HG02970 (cell line): Measurements from ENCODE around the gene MRPL14.
"Not testable (repeated sequence)": the region's sequence is repeated elsewhere in the genome, so short reads cannot be mapped to it uniquely, and the experiment has no call there.

Experiments used
- ATAC-seq: cut with Tn5 transposase; IDR thresholded peaks from one replicate; pipeline ENCODE4 v1.9.1; 2021; ENCODE audit warnings: mild to moderate bottlenecking, moderate library complexity, moderate number of reproducible peaks; ENCODE audit not compliant: unreplicated experiment, low FRiP score

MRPL14 gene

DNA sequence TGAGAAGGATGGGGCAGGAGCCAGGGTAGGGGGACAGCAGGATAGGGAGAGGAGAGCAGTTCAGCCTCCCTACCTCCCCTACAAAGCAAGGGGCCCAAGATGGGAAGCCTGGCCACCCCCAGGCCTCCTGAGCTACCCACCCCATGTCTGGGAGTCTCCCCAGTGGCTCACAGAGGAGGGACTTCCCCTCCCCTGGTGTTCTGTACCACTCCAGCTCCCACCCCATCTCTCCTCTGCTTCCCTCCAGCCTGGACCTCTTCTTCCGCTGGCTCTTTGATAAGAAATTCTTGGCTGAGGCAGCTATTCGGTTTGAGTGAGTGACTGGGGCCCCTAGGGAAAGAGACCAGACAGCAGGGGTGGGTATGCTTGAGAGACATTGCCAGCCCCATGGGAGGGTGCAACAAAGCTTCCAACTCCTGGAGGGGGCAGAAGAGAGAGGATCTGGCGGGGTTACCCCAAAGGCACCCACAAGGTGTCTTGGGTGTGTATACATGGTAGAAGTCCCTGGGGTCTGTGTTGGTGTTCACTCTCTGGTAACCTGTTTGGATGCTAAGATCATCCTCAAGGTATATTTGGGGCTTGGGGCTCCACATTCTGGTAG, 23.2 kb upstream of the MRPL14 start:
- no peak for ATAC-seq

DNA sequence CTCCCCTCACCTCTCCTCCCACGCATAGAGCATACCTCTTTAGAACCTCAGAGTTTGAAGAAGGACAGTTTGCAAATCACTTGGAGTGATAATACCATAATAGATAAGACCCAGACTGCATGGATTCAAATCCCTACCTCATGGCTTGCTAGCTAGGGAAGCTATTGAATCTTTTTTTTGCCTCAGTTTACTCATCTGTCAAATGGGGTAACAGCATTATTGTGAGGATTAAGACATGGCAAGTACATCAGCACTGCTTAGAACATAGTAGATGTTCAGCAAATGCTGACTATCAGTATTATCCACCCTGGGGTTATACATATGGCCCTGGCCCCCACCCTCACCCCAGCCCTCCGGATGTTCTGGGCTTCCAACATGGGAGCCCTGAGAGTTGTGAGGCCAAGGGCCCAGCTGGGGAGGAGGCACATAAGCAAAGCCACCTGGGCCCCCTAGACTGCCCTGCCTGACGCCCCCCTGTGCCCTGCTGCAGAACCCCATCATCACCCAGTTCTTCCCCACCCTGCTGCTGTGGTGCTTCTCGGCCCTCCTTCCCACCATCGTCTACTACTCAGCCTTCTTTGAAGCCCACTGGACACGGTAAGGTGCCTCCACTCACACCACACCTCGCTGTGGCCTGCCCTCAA, 22.2 kb upstream of the MRPL14 start:
- ATAC-seq: no peak

DNA sequence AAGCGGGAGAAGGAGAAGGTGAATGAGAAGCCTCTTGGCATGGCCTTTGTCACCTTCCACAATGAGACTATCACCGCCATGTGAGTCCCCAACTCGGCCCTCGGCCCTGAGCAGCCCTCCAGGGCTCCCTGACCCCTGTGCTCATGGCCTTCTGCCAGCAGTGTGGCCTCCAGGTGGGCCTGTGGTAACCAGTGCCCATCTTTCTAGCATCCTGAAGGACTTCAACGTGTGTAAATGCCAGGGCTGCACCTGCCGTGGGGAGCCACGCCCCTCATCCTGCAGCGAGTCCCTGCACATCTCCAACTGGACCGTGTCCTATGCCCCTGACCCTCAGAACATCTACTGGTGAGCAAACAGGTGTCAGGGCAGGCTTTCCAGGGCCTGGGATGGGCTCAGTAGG, 21.1 kb upstream of the MRPL14 start:
- no peak for ATAC-seq

DNA sequence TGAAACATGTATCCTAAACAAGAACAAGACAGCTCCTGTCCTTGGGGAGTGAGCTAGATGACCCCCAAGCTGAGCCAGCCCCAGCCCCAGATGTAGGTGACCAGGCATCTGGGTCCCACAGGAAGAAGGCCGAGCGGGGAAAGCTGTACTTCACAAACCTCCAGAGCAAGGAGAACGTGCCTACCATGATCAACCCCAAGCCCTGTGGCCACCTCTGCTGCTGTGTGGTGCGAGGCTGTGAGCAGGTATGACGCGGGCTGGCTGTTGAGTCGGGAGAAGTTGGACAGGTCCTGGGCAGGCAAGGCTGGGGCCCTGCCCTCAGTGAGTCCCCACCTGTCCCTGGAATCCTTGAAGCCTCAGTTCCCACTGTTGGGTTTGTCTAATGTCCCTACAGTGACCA, 20.0 kb upstream of the MRPL14 start:
- ATAC-seq: no peak

DNA sequence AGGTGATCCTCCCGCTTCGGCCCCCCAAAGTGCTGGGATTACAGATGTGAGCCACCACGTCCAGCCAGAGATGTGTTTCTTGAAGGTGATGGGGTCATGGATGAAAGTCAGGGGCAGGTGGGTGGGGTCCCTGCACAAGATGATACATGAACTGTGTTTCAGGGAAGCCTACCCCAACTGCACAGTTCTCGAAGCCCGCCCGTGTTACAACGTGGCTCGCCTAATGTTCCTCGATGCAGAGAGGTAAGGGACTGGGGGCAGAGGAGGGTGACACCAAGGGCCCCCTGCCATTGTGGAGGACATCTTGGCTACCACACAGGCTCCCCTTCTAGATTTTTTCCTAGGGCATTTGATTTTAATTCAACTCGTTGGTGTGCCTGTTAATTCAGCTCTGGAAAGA, 19.4 kb upstream of the MRPL14 start:
- ATAC-seq: no peak

DNA sequence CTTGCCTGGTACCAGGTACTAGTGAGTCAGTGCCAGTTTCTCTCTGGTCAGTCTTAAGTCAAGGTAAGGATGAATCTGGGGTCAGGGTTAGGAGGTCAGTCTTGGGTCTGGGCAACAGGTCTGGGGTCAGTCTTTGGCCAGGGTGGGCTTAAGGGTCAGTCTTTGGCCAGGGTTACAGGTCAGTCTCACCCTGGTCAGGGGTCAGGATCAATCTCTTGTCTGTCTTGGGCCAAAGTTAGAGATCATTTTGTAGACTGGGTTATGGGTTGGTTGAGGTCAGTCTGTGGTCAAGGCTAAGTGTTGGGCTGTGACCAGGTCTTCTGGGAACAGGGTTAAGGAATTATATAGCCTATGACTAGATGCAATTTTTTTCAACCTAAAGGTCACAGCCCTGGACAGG, 18.6 kb upstream of the MRPL14 start:
- ATAC-seq: no peak

DNA sequence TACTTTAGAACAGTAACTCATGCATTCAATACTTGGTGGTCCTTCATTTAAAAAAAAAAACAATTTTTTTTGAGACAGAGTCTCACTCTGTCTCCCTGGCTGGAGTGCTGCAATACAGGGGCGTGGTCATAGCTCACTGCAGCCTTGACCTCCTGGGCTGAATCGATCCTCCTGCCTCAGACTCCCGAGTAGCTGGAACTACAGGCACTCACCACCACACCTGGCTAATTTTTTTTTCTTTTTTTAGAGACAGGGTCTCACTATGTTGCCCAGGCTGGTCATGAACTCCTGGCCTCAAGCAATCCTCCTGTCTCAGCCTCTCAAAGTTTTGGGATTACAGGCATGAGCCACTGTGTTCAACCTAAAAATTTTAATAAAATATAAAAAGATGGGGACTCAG, 17.3 kb upstream of the MRPL14 start:
- not testable (repeated sequence) for ATAC-seq

DNA sequence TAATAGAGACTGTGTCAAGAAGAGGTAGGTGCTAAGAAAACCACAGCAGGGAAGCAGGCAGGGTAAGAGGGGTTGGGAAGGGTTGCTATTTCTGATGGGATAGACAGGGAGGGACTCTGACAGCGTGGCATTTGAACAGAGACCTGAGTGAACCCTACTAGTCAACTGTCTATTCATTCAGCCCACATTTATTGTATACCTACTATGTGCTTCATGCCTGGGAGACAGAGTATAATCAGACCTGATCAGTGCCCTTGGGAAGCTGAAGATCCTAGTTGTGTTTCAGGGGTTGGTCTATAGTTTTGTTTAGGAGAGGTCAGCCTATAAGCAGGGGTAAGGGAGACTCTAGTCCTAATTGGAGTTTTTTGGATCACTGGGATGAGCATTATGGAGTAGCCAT, 16.5 kb upstream of the MRPL14 start:
- ATAC-seq: no peak

DNA sequence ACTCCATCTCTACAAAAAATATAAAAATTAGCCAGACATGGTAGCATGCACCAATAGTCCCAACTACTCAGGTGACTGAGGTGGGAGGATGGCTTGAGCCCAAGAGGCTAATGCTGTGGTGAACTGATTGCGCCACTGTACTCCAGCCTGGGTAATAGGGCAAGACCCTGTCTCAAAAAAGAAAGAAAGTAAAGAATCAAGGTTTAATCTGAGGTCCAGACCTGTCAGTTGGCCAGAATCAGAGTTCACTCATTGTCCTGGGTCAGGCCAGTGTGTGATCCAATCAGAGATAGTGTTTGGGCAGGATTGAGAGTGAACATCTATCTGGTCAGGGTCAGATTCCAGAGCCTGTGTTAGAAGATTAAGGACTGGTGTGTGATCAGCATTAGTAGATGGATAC, 15.6 kb upstream of the MRPL14 start:
- ATAC-seq: no peak

DNA sequence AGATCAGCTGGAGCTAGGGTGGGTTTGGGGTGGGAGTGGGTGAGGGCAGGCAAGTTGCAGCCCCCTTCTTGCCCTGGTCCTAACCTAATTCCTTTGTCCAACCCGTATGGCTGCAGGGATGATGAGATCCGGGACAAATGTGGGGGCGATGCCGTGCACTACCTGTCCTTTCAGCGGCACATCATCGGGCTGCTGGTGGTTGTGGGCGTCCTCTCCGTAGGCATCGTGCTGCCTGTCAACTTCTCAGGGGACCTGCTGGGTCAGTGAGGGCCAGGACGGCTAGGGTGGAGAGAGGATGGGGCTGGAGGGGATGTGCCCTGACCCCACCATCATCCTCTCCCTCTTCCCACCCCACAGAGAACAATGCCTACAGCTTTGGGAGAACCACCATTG, 12.1 kb upstream of the MRPL14 start:
- no peak for ATAC-seq

DNA sequence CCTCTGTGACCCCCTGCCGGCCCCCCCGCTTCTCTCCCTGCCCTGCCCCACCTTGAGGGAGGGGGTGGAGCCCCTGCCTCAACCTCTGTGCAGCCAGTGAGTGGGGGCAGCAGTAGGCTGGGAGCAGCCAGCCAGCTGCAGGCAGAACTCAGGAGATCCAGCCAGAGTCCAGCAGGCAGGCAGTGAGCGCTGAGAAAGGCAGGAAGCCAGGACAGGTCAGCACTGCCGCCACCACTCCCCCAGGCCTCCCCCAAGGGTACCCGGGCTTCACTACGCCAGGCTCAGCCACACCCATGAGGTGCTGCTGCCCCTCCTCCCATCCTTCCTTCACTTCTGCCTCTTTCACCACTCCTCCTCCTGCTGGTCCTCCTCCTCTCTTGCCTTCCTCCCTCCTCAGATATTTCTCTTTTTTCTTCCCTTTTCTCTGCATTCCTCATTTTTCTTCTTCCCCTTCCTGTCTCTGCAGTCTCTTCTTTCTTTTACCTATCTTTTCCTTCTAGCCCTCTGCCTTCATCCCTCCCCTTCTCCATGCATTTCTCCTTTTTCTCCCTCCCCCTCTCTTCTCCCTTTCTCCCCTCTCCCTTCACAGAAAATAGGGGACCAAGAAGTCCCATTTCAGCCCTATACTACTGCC, 11.6 kb upstream of the MRPL14 start:
- no peak for ATAC-seq

DNA sequence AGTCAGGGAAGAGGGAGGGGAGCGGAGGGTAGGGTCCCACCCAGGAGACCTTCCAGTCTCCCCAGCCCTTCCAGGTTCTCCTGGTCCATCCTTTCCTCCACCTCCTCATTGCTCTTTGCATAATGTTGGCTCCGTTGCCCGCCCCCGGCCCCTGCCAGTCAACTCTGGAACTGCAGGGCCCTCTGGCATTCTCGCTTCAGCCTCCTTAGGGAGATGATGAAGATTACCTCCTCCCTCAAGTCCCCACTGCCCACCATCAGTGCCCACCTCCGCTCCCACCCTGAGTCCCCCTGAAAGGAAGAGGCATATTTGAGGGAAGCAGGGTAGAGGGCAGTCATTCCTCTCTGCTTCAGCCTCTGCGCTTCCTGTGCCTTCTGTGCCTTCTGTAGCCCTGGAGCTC, 8.6 kb upstream of the MRPL14 start:
- ATAC-seq: no peak

DNA sequence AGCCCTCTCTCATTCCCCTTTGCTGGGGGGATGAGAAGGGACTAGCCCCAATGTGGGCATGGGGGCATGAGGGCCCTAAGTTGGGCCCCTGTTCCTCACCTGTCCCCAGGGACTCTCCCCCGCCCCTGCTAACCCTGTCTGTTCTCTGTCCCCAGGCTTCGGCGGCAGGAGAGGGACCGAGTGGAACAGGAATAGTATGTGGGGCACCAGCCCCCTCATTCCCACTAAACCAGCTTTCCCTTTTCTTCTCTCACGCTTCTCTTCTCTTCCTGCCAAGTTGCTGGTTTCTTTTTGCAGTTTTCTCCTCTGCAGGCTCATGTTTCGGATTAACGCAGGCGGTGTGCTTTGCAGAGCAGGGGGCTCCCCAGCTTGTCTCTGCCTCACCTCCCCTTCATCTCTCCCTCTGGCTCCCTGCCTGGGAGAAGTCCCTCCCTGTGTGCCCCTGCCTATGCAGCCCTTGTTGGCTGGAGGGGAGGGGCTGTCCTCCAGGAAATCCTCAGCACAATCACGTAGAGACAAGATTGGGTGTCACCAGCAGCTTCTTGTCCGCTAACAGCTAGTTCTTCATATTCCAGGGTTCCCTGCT, 8.0 kb upstream of the MRPL14 start:
- no peak for ATAC-seq

DNA sequence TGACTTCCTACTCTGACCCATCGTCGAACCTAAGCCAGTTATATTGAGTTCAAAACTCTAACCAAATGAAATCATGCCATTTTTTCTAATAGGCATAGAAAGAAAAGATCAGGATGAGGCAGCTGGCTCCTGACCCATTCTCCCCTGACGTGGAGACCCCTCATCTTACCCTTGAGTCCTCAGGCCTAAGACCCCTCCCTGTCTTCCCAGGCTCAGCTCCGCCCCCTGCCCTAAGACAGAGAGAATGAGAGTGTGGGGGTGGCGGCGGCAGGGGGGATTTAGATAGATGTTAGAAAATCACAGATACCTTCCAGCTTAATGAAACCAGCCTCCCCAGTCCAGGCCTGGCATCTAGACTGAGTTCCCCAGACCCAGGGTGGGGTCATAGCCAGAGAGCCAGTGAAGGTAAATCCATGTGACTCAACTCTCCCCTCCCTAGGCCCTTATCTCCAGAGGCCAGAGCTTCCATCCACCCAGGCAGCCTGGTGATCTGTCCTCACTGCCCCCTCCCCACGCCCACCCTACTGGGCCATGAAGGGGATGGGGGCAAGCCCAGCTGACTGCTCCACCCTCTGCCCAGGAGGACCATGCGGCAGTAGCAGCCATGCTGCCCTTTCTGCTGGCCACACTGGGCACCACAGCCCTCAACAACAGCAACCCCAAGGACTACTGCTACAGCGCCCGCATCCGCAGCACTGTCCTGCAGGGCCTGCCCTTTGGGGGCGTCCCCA, 6.9 kb upstream of the MRPL14 start:
- no peak for ATAC-seq

DNA sequence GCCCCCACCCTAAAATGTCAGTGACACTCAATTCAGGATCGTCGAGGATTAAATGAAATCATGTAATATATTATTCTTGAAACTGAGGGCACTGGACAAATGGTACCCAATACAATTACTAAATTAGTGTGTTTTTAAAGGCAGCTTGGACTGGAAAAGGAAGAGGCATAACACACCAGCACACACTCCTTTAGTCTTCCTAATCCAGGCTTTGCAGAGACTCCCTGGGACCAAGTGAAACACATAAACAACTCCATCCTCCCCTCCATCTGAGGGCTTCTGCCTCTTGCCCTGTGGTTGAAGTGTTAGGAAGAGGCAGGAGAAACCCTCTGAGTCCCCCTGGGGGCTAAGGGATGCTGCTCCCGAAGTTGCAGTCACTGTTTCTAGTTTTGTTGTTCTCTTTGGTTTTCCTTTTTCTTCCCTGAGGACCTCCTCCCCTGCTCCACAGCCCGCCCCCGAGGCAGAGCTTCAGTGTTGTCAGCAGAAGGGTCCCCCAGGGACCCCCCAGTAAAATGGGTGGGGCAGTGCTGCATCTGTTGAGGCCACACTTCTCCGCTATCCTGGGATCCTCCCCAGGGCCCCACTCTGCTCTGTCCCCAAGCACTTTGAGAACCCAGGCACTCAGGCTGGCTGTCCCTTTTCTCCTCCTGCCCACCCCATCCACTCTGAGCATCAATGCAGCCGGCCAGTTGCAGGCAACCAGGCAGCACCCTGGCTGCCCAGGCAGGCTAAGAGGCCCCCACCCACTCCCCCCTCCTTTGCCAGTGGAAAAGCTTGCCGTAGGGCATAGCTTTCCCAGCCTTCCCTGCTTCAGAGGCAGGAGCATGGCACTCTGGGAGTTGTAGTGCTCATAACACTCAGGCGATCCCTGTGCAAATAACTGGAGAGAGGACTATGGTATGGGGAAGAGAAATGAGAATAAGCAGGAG, 6.0 kb upstream of the MRPL14 start:
- no peak for ATAC-seq

DNA sequence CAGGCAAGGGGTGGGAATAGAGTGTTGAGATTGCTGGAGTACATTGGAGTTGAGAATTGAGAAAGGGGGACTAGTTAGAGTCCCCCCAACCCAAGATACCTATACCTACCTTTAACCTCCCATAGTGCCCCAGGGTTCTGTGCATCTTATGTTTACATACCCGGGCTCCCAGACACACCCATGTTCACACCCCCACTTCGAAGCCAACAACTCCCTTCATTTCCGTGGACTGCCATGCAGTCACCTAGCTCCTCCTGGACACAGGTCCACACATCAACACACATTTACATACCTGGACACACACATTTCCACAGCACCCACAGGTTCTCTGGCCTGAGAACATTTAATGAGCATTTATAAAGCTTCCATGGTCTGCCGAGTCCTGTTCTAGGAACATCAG, 5.2 kb upstream of the MRPL14 start:
- ATAC-seq: no peak

DNA sequence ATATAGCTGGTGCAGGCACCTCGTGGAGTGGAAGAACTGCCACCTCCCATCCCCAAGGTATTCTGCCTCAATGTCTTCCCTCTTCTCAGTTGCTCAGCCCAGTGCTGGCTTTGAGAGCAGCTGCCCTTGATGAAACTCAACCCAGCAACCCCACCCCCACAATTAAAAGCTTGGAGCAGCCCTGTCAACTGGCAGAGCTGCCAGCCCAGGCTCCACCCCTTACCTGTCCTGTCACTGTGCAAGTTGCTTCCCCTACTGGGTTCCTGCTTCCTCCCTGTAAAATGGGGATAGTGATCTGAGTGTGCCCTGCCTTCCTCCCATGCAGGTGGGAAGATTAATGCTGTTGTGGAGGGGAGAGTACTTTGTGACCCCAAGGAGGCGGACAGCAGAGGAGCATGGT, 4.6 kb upstream of the MRPL14 start:
- no peak for ATAC-seq

DNA sequence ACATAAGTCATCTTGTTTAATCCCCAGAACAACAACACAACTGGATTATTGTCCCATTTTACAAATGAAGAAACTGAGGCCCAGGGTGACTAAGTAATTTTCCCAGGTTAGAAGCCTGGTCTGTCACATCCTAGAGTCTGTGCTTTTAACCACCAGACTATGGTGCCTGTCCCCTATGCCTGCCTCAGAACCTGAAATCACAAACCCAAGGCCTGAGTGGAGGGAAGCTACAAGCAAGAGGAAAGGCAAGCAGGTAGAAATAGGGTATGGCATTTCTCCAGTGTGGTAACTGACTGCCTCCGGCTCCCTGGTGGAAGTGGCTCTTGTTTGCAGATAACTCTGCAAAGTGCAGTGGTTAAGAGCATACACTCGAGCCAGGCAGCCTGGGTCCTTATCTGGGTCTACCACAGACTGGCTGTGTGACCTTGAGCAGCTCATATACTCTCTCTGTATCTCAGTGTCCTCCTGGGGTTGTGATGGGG, 2.6 kb upstream of the MRPL14 start:
- no peak for ATAC-seq

DNA sequence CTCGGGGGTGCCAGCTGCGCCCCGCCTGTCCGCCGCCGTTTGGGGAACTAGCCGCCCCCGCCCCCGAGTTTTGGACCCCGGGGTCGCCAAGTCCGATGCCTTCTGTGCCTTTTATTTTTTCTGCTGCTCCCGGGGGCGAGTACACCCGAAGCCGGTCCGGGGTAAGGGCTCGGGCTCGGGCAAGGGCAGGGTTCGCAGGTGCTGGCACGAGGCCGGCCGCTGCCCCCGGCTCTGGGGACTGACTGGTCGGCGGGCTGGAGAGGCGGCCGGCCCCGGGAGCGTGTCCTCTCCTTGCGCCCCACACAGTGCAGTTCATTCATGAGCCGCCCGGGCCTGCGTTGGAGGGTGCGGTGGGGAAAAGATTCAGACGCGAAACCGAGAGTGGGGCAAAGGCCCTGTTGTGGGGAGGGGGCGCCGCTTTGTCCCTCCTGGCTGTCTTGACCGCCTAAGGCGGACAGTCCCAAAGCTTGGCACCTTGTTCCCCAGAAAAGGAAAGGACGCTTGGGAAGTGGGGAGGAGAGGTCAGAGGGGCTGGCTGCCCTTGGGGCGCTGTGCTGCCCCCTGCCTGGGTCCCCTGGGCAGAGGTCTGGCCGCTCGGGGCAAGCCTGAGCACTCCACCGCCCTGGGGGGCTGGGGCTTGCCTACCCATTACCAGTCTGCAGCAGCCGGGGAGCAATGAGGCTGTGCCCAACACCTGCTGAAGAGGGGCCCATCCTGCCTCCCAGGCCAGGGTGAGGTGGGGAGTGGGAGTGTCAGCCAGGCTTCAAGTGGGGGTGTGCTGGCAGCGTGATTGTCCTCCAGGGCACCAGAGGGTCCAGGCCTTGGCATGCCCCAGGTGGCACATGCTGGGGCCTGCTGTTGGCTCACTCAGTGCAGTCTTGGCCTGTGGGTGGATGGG, 1.0 kb upstream of the MRPL14 start:
- no peak for ATAC-seq
